Right lobe of liver (tissue), 6 donors: ENCODE measurements around the gene RBMS3. TPM values are rescaled to one million over a fixed set of nuclear protein-coding genes. Genes with fewer than 3 reads are reported as not detected.

ENCODE experiments used
- ATAC-seq, 4 donors: fragments of 200-7000 bp; cut with Tn5 transposase; one replicate each; pipeline ENCODE4 v1.9.1; 2020; ENCODE audit warnings: mild to moderate bottlenecking in 4 of 4, moderate library complexity in 4 of 4
- DNase-seq, 3 donors: peaks; one replicate each; pipeline ENCODE4 v3.0.0-alpha.2; 2020
- H3K27ac ChIP-seq, 3 donors: fragments of 200-600 bp; one replicate each; pipeline ENCODE4 v1.8.0; 2022
- H3K27me3 ChIP-seq, 2 donors: fragments of 200-600 bp; one replicate each; pipeline ENCODE4 v1.8.0; 2022
- H3K36me3 ChIP-seq, 4 donors: fragments of 200-600 bp; sonication (generic) in 1 of 4; one replicate each; pipeline versions ENCODE4 v1.5.1 to v1.8.0; 2017 to 2022; ENCODE audit warnings: control low read depth in 1 of 4
- H3K4me1 ChIP-seq, 4 donors: fragments of 200-600 bp; sonication (generic) in 1 of 4; one replicate each; pipeline versions ENCODE4 v1.5.1 to v1.8.0; 2017 to 2022; ENCODE audit warnings: control low read depth in 1 of 4
- H3K4me3 ChIP-seq, 3 donors: fragments of 200-600 bp; one replicate each; pipeline ENCODE4 v1.8.0; 2022
- H3K9me3 ChIP-seq, 4 donors: fragments of 200-600 bp; sonication (generic) in 1 of 4; one replicate each; pipeline versions ENCODE4 v1.5.1 to v1.8.0; 2017 to 2022; ENCODE audit warnings: control low read depth in 1 of 4
- CTCF ChIP-seq, 4 donors: fragments of 200-600 bp in 3 of 4; fragments of 450-650 bp in 1 of 4; IDR thresholded peaks; one replicate each; pipeline versions ENCODE4 v1.5.1 to v1.8.0; 2016 to 2022; ENCODE audit warnings: antibody characterized with exemption in 4 of 4, mild to moderate bottlenecking in 2 of 4
- POLR2A ChIP-seq: fragments of 450-650 bp; IDR thresholded peaks from one replicate; pipeline ENCODE4 v1.6.1; 2017; ENCODE audit warnings: antibody characterized with exemption, mild to moderate bottlenecking
- WGBS: methylation state at CpG from one replicate; pipeline ENCODE4 v1.1.6; 2018; ENCODE audit warnings: low coverage, low lambda C conversion rate; ENCODE audit not compliant: insufficient coverage; ENCODE audit errors: missing lambda C conversion rate; 5-methylcytosine and 5-hydroxymethylcytosine counted together
- intact Hi-C, 2 donors: fragments of 100-400 bp; cut with DNase I; formaldehyde crosslinking; loops; one replicate each; pipeline versions ENCODE4 v1.11.2 to v1.14.1; 2022
- total RNA-seq, 6 experiments: library from RNA; depleted of rRNA in 2 of 6; stranded (reverse); fragments of >200 nt in 2 of 6; fragmentation: NEBNext Ultra II Directional in 3 of 6; extraction: Animal tissue kit (Norgen Biotek cat#: 25700) in 3 of 6; gene quantifications; one replicate each; pipeline versions ENCODE4 v1.1.0 to v1.2.4, GENCODE V29; 2016 to 2023
- donor health status: DM: no; HTN: yes; CAD: no.
- donor health status: DM: no; HTN: no; CAD: no.
- donor health status: DM: no; HTN: no; CAD: no.
- donor health status: DM: no; HTN: yes; CAD: no.
- donor health status: DM: no; HTN: yes; CAD: no.

Gene RBMS3
- total RNA-seq, 6 experiments from 2014 or later, result 6.3 to 11.5 (median 8.3) TPM

- ATAC-seq, result no peak
- TF ChIP-seq POLR2A, result no peak
- no peak for TF ChIP-seq CTCF (IDR thresholded peaks at IDR 0.05)
- Histone ChIP-seq H3K27me3 (no peaks in the 10 kb centered on the region), H3K36me3 (no peaks in the 10 kb centered on the region), H3K4me1 (no peaks in the 10 kb centered on the region), H3K4me3 (no peak overlapping the region), H3K27ac (no peak overlapping the region), H3K9me3 (no peaks in the 10 kb centered on the region)
- intact Hi-C loops, result no loop called here
- no peak for DNase-seq
- 33% methylated on average over 3 of the region's 3 CpGs for WGBS
Measured at GRCh38 chr3:29597376-29598008, 316.6 kb downstream of the RBMS3 start.

- peak in 1 of 4 donors; percentile 53 for ATAC-seq
- intact Hi-C loops, result no loop called here
- no peak for TF ChIP-seq CTCF (IDR thresholded peaks at IDR 0.05)
- TF ChIP-seq POLR2A, result no peak
Measured at GRCh38 chr3:29601861-29602585, 321.2 kb downstream of the RBMS3 start.

GRCh38 chr3:29605845-29606244 lies 325.0 kb downstream of the RBMS3 start:
- WGBS, result 81% methylated on average over 2 of the region's 2 CpGs
- ATAC-seq, result no peak

More at GRCh38 chr3:29601861-29602585, 321.2 kb downstream of the RBMS3 start:
- no peaks in the 10 kb centered on the region for H3K36me3 ChIP-seq
- no peaks in the 10 kb centered on the region for H3K9me3 ChIP-seq
- H3K27ac ChIP-seq, result no peak overlapping the region
- H3K27me3 ChIP-seq, result no peaks in the 10 kb centered on the region
- 33% methylated on average over 4 of the region's 4 CpGs for WGBS
- H3K4me3 ChIP-seq, result no peak overlapping the region
- H3K4me1 ChIP-seq, result no peaks in the 10 kb centered on the region
- DNase-seq, result no peak

GRCh38 chr3:29606416-29606815 lies 325.5 kb downstream of the RBMS3 start:
- no peak for ATAC-seq
- no peak for TF ChIP-seq POLR2A
- TF ChIP-seq CTCF (IDR thresholded peaks at IDR 0.05), result no peak

More at GRCh38 chr3:29605845-29606244, 325.0 kb downstream of the RBMS3 start:
- Histone ChIP-seq H3K4me3 (no peak overlapping the region), H3K27ac (no peak overlapping the region), H3K27me3 (no peaks in the 10 kb centered on the region), H3K4me1 (no peaks in the 10 kb centered on the region), H3K36me3 (no peaks in the 10 kb centered on the region), H3K9me3 (no peaks in the 10 kb centered on the region)
- DNase-seq, result no peak
- intact Hi-C loops, result no loop called here
- TF ChIP-seq POLR2A (no peak), CTCF (IDR thresholded peaks at IDR 0.05) (no peak)

More at GRCh38 chr3:29606416-29606815, 325.5 kb downstream of the RBMS3 start:
- H3K27ac ChIP-seq, result no peak overlapping the region
- H3K36me3 ChIP-seq, result no peaks in the 10 kb centered on the region
- H3K27me3 ChIP-seq, result no peaks in the 10 kb centered on the region
- no peak overlapping the region for H3K4me3 ChIP-seq
- no peaks in the 10 kb centered on the region for H3K9me3 ChIP-seq
- intact Hi-C loops, result no loop called here
- no peaks in the 10 kb centered on the region for H3K4me1 ChIP-seq
- no peak for DNase-seq
